K562 (cell line): ENCODE results near the gene CCN5. TPM values are rescaled to one million over a fixed set of nuclear protein-coding genes. Genes with fewer than 3 reads are reported as not detected.

Source experiments
- ATAC-seq: fragments of 200-7000 bp; cut with Tn5 transposase; 3 replicates; pipeline ENCODE4 v1.9.1; 2020; ENCODE audit warnings: moderate library complexity
- BruUV-seq: library from RNA; stranded (reverse); fragments of 400-500 nt; replicated peaks from 2 replicates; lab custom pipeline; 2021; lab: Mats Ljungman, UMichigan
- CTCF ChIA-PET: fragments of 300-600 bp; formaldehyde crosslinking; extraction: SDS; loops from one replicate; lab custom pipeline; 2021; ENCODE audit warnings: low intra/inter-chr PET ratio; lab: Yijun Ruan, JAX
- POLR2A ChIA-PET: fragments of 300-600, 350-650 bp; sonication (Branson Sonifier 250); formaldehyde crosslinking; extraction: SDS; loops from one replicate; lab custom pipeline; 2021; ENCODE audit warnings: antibody characterized with exemption, inconsistent platforms; lab: Yijun Ruan, JAX
- DNase-seq, 4 experiments: peaks; one replicate each; pipeline versions ENCODE4 v3.0.0 to v3.0.0-alpha.2; 2011 to 2018; ENCODE audit warnings: low spot score in 3 of 4, mixed read lengths in 3 of 4; ENCODE audit errors: extremely low read depth in 1 of 4
- FAIRE-seq: peaks from 2 replicates; lab custom pipeline; 2011; peaks lifted over from hg19 to GRCh38; lab: Jason Lieb, UNC
- H2AFZ ChIP-seq: 2 replicates; pipeline ENCODE4 v1.6.0; 2011; ENCODE audit warnings: low read depth, low read length, control low read depth, inconsistent platforms
- H3K27ac ChIP-seq: fragments of 200-600 bp; 3 replicates; pipeline ENCODE4 v1.8.0; 2011; ENCODE audit warnings: low read depth, mild to moderate bottlenecking, control low read depth, inconsistent platforms, low read length, moderate library complexity, mixed read lengths; ENCODE audit errors: extremely low read depth
- H3K27me3 ChIP-seq, 2 experiments: fragments of 300-600 bp in 1 of 2; 2 replicates in 1 of 2; 3 replicates in 1 of 2; pipeline versions ENCODE4 v1.6.0 to v1.8.0; 2011; ENCODE audit warnings: inconsistent platforms in 2 of 2, low read length in 2 of 2, mild to moderate bottlenecking in 1 of 2, mixed read lengths in 1 of 2, moderate library complexity in 1 of 2; ENCODE audit not compliant: control insufficient read depth in 2 of 2, insufficient read depth in 2 of 2
- H3K36me3 ChIP-seq: fragments of 300-600 bp; 3 replicates; pipeline ENCODE4 v1.8.0; 2011; ENCODE audit warnings: mild to moderate bottlenecking, low read length, inconsistent platforms; ENCODE audit not compliant: control insufficient read depth, insufficient read depth
- H3K4me1 ChIP-seq, 2 experiments: fragments of 200-600 bp in 1 of 2; replicated peaks in 1 of 2; 2 replicates in 1 of 2; 3 replicates in 1 of 2; pipeline versions ENCODE4 v1.5.1 to v1.8.0; 2011; ENCODE audit warnings: inconsistent platforms in 2 of 2, low read length in 2 of 2, mild to moderate bottlenecking in 1 of 2, mixed read lengths in 1 of 2, moderate library complexity in 1 of 2; ENCODE audit not compliant: control insufficient read depth in 2 of 2, insufficient read depth in 2 of 2
- H3K4me2 ChIP-seq: 2 replicates; pipeline ENCODE4 v1.6.1; 2011; ENCODE audit warnings: low read length, control low read depth, inconsistent platforms, mixed read lengths; ENCODE audit not compliant: insufficient read depth
- H3K4me3 ChIP-seq: fragments of 200-600 bp; sonication (generic), shearing (Covaris generic); 2 replicates; pipeline ENCODE4 v1.5.1; 2016; ENCODE audit warnings: control low read depth, inconsistent platforms
- H3K79me2 ChIP-seq: fragments of 200-600 bp; 3 replicates; pipeline ENCODE4 v1.8.0; 2011; ENCODE audit warnings: low read length, inconsistent platforms; ENCODE audit not compliant: control insufficient read depth, insufficient read depth
- H3K9ac ChIP-seq, 2 experiments: 2 replicates each; pipeline versions ENCODE4 v1.6.0 to v1.6.1; 2011; ENCODE audit warnings: low read depth in 2 of 2, low read length in 2 of 2, control low read depth in 1 of 2, inconsistent platforms in 1 of 2, mild to moderate bottlenecking in 1 of 2, mixed read lengths in 1 of 2; ENCODE audit not compliant: insufficient read depth in 1 of 2
- H3K9me1 ChIP-seq: one replicate; pipeline ENCODE4 v1.6.0; 2011; ENCODE audit warnings: inconsistent platforms, mild to moderate bottlenecking, low read length, moderate library complexity; ENCODE audit not compliant: control insufficient read depth, insufficient read depth
- H3K9me3 ChIP-seq: replicated peaks from 2 replicates; pipeline ENCODE4 v1.5.1; 2011; ENCODE audit warnings: low read depth, low read length, inconsistent platforms; ENCODE audit not compliant: control insufficient read depth, insufficient read depth
- H4K20me1 ChIP-seq: replicated peaks from 2 replicates; pipeline ENCODE4 v1.6.1; 2011; ENCODE audit warnings: low read length, inconsistent platforms, mixed read lengths; ENCODE audit not compliant: control insufficient read depth, insufficient read depth
- FOXJ3 ChIP-seq: sonication (generic); formaldehyde crosslinking; IDR thresholded peaks from 2 replicates; pipeline ENCODE4 v1.4.0; 2020; ENCODE audit warnings: mild to moderate bottlenecking, missing genetic modification reagents
- MTA3 ChIP-seq: fragments of 450-650 bp; formaldehyde crosslinking; IDR thresholded peaks from 2 replicates; pipeline ENCODE4 v1.6.1; 2017; ENCODE audit warnings: mild to moderate bottlenecking, borderline replicate concordance
- TCF7 ChIP-seq: sonication (generic); IDR thresholded peaks from 2 replicates; pipeline ENCODE4 v1.6.1; 2016; ENCODE audit warnings: antibody characterized with exemption, borderline replicate concordance
- ZNF263 ChIP-seq: sonication (generic); formaldehyde crosslinking; IDR thresholded peaks from 2 replicates; pipeline ENCODE4 v1.8.0; 2022; ENCODE audit warnings: mild to moderate bottlenecking, missing genetic modification reagents, borderline replicate concordance
- WGBS: fragments of 100-300 bp; shearing (Covaris generic); methylation state at CpG from one replicate; pipeline ENCODE4 v1.1.6; 2016; ENCODE audit warnings: low coverage, mixed read lengths; ENCODE audit not compliant: insufficient coverage; ENCODE audit errors: missing lambda C conversion rate; 5-methylcytosine and 5-hydroxymethylcytosine counted together
- in situ Hi-C: fragments of 300-500 bp; cut with MboI; formaldehyde crosslinking; loops from 4 replicates; pipeline ENCODE4 v1.15.0; 2018; ENCODE audit warnings: inconsistent platforms, mixed read lengths
- intact Hi-C: fragments of 100-400 bp; cut with micrococcal nuclease; formaldehyde crosslinking; loops from 2 replicates; pipeline ENCODE4 v1.14.2; 2022
- polyA plus RNA-seq, 8 experiments: library from polyadenylated mRNA; depleted of rRNA in 4 of 8; stranded (reverse) in 5 of 8; unstranded in 3 of 8; fragments of >200 nt; fragmentation: Nextera tagmentation in 2 of 8; fragmentation: Illumina TruSeq in 1 of 8; extraction: Ambion mirVana in 2 of 8; extraction: Trizol in 1 of 8; gene quantifications; 2 replicates each; pipeline versions ENCODE4 v1.2.1 to v1.2.3, GENCODE V29; 2011 to 2014; ENCODE audit warnings: inconsistent platforms in 1 of 8, missing spikeins in 1 of 8
- total RNA-seq, 7 experiments: library from RNA; depleted of rRNA in 6 of 7; stranded (reverse); fragments of >200 nt in 6 of 7; fragmentation: Illumina TruSeq in 2 of 7; extraction: Trizol in 2 of 7; gene quantifications; 2 replicates each; pipeline versions ENCODE4 v1.2.1 to v1.2.3, GENCODE V29; 2011 to 2021; ENCODE audit warnings: low replicate concordance in 1 of 7
- TF ChIP-seq, protein P1 (sequence below): fragments of 250-450 bp; sonication (Bioruptor Pico); IDR thresholded peaks from 2 replicates; pipeline ENCODE4 v1.8.0; 2022; ENCODE audit warnings: moderate library complexity, mild to moderate bottlenecking, inconsistent platforms

The CCN5 gene
- total and polyA plus RNA-seq, 9 of the 15 experiments (the other 6 are each of a cell fraction or from before 2014, with no cell fraction given) = not detected

DNA sequence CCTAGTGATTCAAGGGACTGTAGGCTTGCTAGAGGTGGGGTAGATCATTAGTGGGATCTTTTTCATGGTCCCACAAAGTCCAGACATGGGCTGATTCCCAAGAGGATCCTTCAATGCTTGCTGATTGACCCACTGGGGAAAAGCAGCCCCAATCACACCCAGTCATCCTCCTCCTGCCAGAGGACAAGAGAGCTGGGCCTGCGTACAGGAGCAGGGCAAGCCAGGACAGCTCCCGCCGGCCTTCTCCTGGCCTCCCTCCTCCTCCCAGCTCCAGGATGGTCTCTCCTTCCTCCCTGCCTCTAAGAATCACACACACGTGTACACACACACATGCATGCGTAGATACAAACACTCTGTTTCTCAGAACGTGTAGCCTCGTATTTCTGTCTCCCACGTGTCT, 57.5 kb downstream of the CCN5 start:
- 0% methylated on average over 8 of the region's 8 CpGs for WGBS
- ATAC-seq (no peak), FAIRE-seq (no peak)
- Histone ChIP-seq H3K27ac (no peak overlapping the region), H3K36me3 (no peaks in the 10 kb centered on the region), H3K9me3 (no peaks in the 10 kb centered on the region), H3K4me1 (no peaks in the 10 kb centered on the region), H3K9me1 (no peaks in the 10 kb centered on the region)
- BruUV-seq = no TSS peak
- TF ChIP-seq, protein P1, sequence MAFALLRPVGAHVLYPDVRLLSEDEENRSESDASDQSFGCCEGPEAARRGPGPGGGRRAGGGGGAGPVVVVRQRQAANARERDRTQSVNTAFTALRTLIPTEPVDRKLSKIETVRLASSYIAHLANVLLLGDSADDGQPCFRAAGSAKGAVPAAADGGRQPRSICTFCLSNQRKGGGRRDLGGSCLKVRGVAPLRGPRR = no peak
- TF ChIP-seq TCF7 (no peak), ZNF263 (CRISPR knock-in tag) (peak; percentile 22; the same call in 1 of the 2 replicates), FOXJ3 (no peak), MTA3 (no peak)
- TF ChIP-seq, all 486 proteins: peak for 1
- H3K27me3 ChIP-seq = peaks cover 0 to 18% of the 10 kb centered on the region in 2 experiments; a peak in 4 of 5 replicates
- H4K20me1 ChIP-seq = 0 out of 2 replicates have a peak, but pooled peaks cover 3% of the 10 kb centered on the region
- no peak for DNase-seq
- H3K79me2 ChIP-seq = no peaks in the 10 kb centered on the region
- in situ Hi-C loops (no loop called here), intact Hi-C loops (no loop called here)
- no peak overlapping the region for H3K9ac ChIP-seq
- H2AFZ ChIP-seq = no peak overlapping the region
- POLR2A ChIA-PET = interaction anchor here (0.6 kb wide), 1 partner anchor 10 kb away, joined by 3 read pairs; no protein-coding TSS in a partner anchor
- H3K4me2 ChIP-seq = no peak overlapping the region
- H3K4me3 ChIP-seq = no peak overlapping the region
- CTCF ChIA-PET = interaction anchor here (0.6 kb wide), 1 partner anchor 91 kb away, joined by 4 read pairs; no protein-coding TSS in a partner anchor
